ENCODE results near the gene ADRB2.
"Not testable (repeated sequence)": the region's sequence is repeated elsewhere in the genome, so short reads cannot be mapped to it uniquely, and the experiment has no call there.

The ADRB2 gene

DNA sequence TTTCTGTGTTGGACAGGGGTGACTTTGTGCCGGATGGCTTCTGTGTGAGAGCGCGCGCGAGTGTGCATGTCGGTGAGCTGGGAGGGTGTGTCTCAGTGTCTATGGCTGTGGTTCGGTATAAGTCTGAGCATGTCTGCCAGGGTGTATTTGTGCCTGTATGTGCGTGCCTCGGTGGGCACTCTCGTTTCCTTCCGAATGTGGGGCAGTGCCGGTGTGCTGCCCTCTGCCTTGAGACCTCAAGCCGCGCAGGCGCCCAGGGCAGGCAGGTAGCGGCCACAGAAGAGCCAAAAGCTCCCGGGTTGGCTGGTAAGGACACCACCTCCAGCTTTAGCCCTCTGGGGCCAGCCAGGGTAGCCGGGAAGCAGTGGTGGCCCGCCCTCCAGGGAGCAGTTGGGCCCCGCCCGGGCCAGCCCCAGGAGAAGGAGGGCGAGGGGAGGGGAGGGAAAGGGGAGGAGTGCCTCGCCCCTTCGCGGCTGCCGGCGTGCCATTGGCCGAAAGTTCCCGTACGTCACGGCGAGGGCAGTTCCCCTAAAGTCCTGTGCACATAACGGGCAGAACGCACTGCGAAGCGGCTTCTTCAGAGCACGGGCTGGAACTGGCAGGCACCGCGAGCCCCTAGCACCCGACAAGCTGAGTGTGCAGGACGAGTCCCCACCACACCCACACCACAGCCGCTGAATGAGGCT is at the start of gene ADRB2:
Gene ADRB2, plus strand, starts transcription at position 559 of the 686 bp plus-strand sequence. CDS start 221 bp downstream, outside the sequence.
- DNase-seq (ENCODE audit: low read depth, low spot score): peak; percentile 50

DNA sequence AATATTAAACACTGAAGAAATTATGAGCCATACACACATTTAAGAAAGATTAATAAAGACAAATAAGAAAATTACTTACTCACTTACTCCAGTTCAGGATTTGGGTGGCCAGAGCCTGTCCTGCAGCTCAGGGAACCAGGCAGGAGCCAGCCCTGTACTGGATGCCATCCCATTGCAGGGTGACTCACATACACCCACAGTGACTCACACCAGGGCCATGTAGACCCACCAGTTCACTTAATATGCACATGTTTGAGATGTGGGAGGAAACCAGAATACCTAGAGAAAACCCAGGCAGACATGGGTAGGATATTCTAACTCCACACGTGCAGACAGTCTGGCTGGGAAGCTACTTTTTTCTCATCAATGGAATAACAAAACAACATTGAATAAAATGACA is 49.6 kb upstream of the ADRB2 start:
- no peak for DNase-seq (ENCODE audit: low read depth, low spot score)

DNA sequence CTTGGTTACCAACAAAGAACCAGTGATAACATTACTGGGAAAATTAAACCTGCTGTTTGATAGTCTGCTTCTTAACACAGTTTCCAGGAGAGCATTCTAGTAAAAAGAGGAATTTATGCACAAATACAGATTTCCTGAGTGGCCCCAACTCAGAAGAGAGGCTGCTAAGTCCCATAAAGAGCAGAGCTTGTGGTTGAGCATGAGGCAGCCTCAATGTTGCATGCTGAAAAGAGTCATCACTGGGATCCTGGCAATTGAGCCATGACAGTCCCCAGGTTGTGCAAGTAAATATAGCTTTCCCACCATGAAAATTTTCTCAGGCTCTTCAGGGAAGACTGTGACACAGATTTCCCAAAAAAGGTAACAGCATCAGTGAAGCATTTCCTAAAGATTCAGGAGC is 47.5 kb upstream of the ADRB2 start:
- no peak for DNase-seq (ENCODE audit: low read depth, low spot score)

DNA sequence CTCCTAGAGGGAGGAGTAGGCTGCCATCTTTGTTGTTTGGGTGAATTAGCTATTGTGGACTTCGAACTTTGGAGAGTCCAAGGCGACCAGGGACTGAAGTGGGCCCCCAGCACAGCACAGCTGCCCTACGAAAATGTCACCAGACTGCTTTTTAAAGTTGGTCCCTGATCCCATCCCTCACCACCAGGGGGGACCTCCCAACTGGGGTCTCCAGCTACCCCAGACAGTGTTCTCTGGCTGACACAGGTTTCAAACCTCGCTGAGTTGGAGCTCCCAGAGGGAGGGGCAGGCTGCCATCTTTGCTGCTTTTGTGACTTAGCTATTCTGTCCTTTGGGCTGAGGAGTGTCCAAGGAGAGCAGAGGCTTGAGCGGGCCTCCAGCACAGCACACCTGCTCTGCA is 45.7 kb upstream of the ADRB2 start:
- no peak for DNase-seq (ENCODE audit: low read depth, low spot score)

DNA sequence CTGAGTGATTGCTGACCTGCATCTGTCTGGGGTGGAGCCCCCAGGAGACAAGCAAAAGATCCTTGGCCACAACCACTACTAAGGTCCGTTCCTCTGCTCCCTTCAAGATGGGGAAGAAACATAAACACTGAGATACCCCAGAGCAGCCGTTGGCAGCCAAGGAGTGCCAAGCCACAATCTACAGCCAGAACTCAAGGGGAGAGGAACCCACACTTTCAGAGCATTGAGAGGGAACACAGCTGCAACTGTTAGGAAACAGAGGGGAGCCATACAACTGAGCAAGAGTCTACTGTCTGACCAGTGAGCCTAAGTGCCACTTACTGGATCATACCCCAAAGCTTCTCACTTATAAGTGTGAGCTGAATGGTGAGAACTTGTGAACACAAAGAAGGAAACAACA is 44.6 kb upstream of the ADRB2 start:
- no peak for DNase-seq (ENCODE audit: low read depth, low spot score)

DNA sequence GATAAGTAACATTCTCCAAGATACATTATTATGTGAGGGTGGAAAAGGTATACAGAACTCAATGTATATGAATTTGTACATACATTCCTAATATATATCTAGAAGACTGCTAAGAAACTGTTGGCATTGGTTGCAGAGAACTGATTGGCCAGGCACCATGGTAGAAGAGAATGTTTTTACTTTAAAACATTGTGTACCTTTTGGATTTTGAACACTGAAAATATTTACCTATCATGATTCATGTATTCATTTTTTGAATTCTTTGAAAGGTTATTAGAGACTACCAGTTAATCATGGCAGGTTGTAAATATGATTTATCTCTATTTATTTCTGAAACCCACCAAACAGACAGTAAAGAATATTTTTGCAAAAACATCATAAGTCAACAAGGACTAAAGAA is 41.2 kb upstream of the ADRB2 start:
- DNase-seq (ENCODE audit: low read depth, low spot score): no peak

DNA sequence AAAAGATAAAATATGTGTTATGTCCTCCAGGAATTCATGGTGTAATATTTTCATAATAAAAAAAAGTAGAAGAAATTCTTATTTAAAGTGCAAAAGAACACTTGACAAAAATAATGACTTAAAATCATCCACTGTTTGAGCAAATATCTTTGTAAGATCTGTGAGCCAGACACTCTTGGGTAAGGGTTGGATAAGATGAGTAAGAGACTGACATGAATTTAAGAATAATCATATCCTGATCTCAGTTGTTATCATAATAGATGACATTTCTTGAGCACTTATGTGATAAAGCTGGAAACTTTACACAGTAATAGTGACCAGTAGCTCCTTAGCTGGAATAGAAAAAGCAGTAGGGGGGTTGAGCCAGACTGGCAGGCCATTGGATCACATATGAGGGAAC is 40.0 kb upstream of the ADRB2 start:
- DNase-seq (ENCODE audit: low read depth, low spot score): no peak

DNA sequence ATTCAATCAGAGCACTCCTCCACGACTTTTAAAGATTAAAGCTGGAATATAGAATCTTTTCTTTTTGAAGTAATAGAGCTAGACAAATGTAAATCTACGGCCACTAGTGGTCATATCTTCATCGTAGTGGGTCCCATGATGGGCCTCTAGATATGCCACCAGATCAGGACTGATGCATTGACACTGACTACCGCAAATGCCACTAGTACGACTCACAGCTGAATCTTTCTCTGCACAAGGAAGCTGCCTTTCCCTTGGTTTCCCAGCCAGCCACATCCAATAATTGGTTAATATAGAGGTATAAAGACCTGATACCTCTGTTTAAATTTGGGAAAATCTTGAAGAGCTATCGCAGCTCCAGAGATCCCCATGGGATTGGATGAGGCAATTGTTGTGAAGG is 37.8 kb upstream of the ADRB2 start:
- no peak for DNase-seq (ENCODE audit: low read depth, low spot score)

DNA sequence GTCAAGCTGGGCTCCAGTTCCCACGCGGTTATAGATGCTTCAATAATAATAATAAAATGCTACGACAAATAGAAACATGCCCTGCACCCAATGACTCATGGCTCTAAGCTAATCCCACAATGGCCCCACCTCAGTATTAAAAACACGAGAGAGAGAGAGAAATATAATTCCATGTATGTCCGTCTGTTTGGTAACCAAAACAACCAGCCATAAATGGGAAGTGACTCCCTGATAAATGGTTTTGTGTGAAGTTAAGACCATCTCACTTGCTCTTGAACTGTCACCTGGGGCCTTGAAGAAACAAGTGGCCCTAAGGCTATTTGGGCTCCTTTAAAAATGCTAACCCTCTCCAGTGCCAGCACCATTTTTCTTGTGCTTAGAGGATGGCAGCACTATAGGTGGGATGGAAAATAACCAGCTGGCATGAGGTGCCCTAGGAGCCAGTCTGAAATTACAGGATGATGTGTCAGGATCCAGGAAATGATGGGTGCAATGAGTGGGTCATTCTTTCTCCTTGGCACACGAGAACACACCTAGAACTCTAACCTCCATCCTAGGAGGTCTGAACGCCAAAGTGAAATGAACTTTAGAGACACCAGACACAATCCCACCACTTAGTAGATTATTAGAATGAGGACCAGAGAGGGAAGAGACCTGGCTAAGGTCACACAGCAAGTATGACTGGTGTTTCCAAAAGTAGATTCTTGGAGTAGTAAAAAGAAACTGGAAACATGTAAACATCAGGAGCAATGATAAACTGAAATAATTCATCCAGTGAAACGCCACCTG is 35.7 kb upstream of the ADRB2 start:
- DNase-seq (ENCODE audit: low read depth, low spot score): no peak

DNA sequence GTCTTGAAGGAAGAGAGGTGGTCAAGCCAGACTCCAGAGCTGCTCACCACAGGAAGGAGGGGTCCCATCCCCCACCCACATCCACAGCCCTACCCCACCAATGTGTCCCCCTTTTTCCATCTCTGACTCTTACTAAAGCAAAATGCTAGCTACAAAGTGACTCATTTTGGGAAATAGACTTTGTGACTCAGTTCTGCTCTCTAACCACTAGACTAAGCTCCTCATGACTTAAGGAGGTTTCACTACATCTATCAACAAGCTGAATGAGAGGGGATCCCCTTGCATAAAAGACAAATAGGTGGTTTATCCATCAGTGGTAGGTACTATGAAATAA is 35.1 kb upstream of the ADRB2 start:
- DNase-seq (ENCODE audit: low read depth, low spot score): no peak

DNA sequence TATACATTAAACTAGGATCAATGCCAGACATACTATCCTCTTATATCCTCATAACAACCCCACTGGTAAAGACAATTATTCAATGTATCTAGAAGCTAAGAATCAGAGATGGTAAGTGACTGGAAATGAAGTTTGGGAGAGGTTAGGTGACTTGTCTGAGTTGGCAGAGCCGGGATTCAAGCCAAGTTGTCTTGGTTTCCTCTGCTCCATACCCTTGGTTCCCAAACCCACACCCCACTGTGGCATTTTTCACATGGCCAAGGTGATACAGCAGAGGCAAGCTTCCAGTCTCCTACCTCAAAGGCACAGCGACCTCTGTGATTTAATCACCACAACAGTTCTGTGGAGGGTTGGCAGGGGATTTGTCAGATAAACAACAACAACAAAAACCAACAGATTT is 34.7 kb upstream of the ADRB2 start:
- DNase-seq (ENCODE audit: low read depth, low spot score): no peak

DNA sequence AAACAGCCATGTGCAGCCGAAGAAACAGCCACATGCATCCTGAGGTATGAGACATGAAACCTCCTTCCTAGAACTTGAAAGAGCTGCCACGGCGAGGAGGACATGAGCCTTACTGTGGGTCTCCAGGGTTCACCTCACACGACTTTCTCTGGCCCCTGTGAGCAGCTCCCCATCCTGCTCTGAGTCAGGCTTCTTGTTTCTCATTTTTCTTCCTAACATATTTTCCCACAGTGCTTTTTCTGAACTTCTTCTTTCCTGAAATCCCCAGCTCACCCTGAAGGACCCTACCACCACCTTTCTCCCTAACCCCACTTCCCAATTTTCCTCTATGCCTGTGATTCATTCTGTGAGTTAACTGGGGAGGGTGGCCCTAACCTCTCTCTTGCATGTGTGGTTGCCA is 33.7 kb upstream of the ADRB2 start:
- no peak for DNase-seq (ENCODE audit: low read depth, low spot score)

DNA sequence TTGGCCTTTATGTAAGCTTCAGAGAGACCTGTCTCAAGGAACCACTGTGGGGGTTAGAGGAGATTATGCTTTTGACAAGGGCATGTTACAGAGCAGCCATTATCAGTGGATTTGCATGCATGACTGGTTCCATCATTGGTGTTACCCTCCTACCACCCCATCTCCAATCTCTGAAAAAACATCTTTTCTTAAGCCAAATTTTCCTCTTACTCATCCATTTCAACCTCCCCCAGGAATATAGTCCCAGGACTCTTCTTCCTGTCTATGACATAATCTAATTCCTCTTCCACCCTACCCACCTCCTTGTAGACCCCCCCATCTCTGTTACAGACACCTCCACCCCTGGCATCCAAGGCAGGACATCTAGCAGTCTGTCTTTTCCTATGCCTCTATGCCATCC is 33.1 kb upstream of the ADRB2 start:
- no peak for DNase-seq (ENCODE audit: low read depth, low spot score)

DNA sequence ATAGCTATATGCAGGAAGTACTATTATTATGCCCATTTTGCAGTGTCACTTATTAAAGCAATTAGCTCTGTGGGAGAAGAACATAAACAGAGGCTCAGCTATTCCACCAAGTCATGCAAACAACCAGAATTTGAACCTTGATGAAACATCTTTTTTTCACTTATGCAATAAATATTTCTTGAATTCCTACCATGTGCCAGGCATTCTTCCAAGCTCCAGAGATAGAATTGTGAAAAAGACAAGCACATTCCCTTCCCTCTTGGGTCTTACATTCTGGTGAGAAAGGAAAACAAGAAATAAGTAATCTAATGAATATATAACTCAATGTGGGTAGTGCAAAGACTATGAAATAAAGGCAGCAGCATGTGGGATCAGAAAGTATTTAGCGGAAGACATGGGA is 32.1 kb upstream of the ADRB2 start:
- DNase-seq (ENCODE audit: low read depth, low spot score): no peak

DNA sequence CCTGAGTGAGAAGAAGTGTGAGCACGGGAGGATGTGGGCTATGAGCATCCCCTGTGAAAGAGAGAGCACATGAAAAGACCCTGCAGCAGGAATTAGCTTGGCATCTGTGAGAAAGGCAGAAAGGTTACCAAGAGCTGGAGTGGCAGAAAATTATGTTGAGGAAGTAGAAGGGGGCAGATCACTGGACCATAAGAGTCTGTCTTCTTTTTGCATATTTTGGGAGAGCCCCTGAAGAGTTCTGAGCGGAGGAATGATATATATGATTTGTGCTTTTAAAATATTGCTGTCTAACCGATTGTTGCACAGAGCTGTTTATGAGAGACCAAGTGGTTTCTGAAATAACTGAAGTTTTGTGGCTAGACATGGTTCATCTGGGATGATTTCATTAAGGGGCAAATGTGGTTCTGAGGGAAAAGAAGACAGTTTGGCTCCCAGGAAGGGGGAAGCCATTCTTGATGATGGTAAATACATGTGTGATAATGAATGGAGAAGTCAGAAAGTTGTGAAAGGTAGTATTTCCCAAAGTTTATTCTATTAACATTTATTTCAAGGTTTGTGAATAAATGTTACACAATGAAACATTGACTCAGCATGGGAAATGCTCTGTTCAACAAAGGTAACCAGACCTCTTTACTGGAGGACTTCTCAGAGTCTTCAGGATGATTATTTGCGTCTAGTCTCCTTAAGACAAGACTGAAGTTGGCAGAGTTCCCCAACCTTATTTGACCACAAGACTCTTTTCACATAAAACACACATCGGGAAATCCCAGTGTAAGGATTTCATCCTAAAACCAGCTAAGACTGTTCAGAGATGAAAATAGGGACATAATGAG is 31.5 kb upstream of the ADRB2 start:
- no peak for DNase-seq (ENCODE audit: low read depth, low spot score)

DNA sequence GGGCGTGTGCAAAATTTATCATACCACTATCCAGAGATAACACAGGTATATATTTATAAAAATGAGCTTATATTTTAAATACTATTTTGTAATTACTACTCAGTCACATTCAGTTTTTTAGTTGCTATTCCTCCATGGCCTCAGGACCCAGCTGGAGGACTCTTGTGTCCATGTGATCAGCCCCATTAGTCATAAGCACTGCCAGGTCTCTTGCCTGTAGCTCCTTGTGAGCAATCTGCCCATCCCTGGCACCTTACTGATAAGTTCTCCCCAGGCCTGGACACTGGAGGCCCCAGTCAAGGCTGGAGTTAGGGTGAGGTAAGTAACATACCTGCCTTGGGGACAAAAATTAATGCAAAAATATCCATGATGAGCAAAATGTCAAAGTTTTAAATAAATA is 29.5 kb upstream of the ADRB2 start:
- DNase-seq (ENCODE audit: low read depth, low spot score): no peak

DNA sequence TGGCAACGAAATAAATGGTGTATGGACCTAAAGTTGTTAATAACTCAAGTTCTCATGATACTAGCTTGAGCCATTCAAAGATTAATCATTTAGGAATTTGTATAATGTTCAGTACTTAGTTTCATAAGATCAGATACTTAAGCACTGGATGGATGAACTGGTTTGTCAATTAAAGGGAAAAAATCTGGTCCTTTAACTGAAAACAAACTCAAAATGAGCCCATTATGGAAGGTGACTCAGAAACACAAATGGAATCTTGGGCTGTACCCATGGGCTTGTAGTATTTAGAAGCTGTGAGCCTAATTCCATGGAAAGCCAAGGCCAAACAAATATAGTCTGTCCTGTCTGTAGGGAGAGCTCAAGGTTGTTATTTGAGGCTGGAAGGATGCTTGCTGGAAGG is 27.6 kb upstream of the ADRB2 start:
- no peak for DNase-seq (ENCODE audit: low read depth, low spot score)

DNA sequence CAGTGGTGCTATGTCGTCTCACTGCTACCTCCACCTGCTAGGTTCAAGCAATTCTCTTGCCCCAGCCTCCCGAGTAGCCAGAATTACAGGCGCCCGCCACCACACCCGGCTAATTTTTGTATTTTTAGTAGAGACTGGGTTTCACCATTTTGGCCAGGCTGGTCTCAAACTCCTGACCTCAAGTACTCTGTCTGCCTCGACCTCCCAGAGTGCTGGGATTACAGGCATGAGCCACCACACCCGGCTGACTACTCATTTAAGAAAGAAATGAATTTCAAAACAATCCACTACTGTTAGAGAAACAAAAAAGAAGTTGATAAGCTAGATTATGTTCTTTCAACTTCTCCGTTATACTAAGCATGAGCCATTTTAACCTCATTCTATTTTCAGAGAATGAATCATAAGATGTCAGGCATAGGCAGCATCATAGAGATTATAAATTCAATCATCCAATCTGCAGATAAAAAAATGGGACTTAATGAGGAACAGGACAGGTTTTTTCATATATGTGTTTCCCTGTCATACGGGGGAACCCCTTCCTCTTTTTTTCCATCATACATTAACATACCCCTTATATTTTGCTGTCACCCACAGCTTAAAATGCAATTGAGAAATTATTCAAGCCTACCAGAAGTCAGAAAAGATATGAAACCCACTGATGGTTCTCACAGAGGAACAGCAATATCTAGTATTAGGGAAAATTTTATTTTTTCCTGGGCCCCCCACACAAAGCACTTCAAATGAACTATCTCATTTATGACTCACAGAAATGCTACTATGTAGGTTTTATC is 26.5 kb upstream of the ADRB2 start:
- DNase-seq (ENCODE audit: low read depth, low spot score): no peak

DNA sequence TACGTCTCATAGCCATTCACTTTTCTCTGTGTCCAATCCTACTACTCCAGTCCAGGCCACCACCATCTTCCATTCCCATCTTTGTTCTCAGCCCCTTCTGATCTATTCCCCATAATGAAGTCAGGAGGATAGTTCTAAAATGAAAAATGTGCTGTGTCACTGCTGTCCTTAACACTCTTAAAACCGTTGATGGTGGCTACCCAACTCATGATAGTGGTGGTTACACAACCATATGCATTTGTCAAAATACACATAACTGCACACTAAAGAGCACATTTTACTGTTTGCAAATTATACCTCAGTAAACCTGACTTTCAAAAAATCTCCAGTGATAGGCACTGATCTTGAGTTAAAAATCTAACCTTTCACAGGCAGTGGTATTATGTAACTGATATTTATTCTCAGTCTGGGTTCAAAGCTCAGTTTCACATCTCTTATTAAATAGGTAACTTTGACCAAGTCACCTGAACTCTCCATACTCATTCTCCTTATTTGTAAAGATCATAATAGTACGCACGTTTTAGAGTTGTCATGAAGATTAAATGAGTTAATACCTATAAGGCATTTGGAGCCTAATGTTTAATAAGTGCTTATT is 24.6 kb upstream of the ADRB2 start:
- DNase-seq (ENCODE audit: low read depth, low spot score): no peak

DNA sequence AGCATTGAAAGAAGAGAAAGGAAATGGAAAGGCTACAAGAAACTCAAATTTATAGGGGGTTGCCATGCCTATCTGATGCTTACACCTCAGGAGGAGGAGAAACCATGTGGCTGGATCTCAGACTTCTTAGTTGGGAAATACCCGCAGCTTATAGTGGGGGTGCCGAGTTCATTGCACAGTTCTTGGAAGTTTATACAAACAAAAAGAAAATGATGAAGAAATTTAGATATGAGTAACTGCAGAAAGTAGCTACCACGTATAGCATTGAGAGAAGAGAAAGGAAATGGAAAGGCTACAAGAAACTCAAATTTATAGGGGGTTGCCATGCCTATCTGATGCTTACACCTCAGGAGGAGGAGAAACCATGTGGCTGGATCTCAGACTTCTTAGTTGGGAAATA is 23.0 kb upstream of the ADRB2 start:
- not testable (repeated sequence) for DNase-seq (ENCODE audit: low read depth, low spot score)

DNA sequence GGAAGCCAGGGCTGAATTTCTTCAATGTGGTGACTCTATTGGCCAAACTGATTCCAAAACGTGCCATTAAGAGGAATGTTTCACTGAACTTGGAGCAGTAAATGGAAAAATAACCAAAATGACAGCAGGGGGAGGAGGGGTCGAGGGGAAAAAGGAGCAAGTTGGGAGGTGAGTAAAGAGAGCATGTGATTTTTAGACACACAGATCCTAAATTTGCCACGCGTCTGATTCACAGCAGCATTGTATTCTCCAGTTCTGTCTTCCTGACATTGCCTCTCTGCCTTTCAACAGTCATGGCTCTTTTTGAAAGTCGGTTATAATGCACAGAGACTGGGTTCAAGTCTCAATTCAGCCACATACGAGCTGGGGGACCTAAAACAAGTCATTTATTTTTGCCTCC is 22.0 kb upstream of the ADRB2 start:
- no peak for DNase-seq (ENCODE audit: low read depth, low spot score)
